GM23338 (cell line): ENCODE data around the gene UBTF. TPM values are rescaled to one million over a fixed set of nuclear protein-coding genes. Genes with fewer than 3 reads are reported as not detected.
A peak's percentile ranks its signal among the peaks of the same experiment; 100 is the strongest.

Experiments used
- ATAC-seq: fragments of 200-7000 bp; cut with Tn5 transposase; 3 replicates; pipeline ENCODE4 v1.9.1; 2020
- DNase-seq: peaks from one replicate; pipeline ENCODE4 v3.0.0-alpha.2; 2015; ENCODE audit warnings: low spot score
- H2AFZ ChIP-seq: fragments of 200-600 bp; sonication (generic); 2 replicates; pipeline ENCODE4 v1.8.0; 2016; ENCODE audit warnings: antibody characterized with exemption, mild to moderate bottlenecking, moderate library complexity
- H3F3A ChIP-seq: fragments of 200-600 bp; sonication (generic); replicated peaks from 2 replicates; pipeline ENCODE4 v1.8.0; 2017; ENCODE audit warnings: antibody characterized with exemption, mixed run types, low read depth
- H3K27ac ChIP-seq: fragments of 200-600 bp; sonication (generic); 2 replicates; pipeline ENCODE4 v1.6.1; 2016; ENCODE audit warnings: low read depth
- H3K27me3 ChIP-seq: fragments of 200-600 bp; sonication (generic); 2 replicates; pipeline ENCODE4 v1.8.0; 2016; ENCODE audit warnings: mild to moderate bottlenecking, mixed run types, moderate library complexity; ENCODE audit not compliant: insufficient read depth
- H3K36me3 ChIP-seq: fragments of 200-600 bp; sonication (generic); 2 replicates; pipeline ENCODE4 v1.8.0; 2016; ENCODE audit warnings: mild to moderate bottlenecking; ENCODE audit not compliant: insufficient read depth
- H3K4me1 ChIP-seq: fragments of 200-600 bp; sonication (generic); 2 replicates; pipeline ENCODE4 v1.8.0; 2016; ENCODE audit warnings: mild to moderate bottlenecking, moderate library complexity; ENCODE audit not compliant: insufficient read depth
- H3K4me2 ChIP-seq: fragments of 200-600 bp; sonication (generic); 2 replicates; pipeline ENCODE4 v1.7.1; 2017; ENCODE audit warnings: mixed run types
- H3K4me3 ChIP-seq: fragments of 200-600 bp; sonication (generic); 2 replicates; pipeline ENCODE4 v1.6.1; 2016; ENCODE audit warnings: mixed run types
- H3K79me2 ChIP-seq: fragments of 200-600 bp; sonication (generic); replicated peaks from 2 replicates; pipeline ENCODE4 v1.8.0; 2017; ENCODE audit warnings: mild to moderate bottlenecking; ENCODE audit not compliant: insufficient read depth
- H3K9me2 ChIP-seq: fragments of 200-600 bp; sonication (generic); 2 replicates; pipeline ENCODE4 v1.8.0; 2017; ENCODE audit not compliant: insufficient read depth
- H4K20me1 ChIP-seq: fragments of 200-600 bp; sonication (generic); replicated peaks from 2 replicates; pipeline ENCODE4 v1.8.0; 2017; ENCODE audit warnings: mild to moderate bottlenecking; ENCODE audit not compliant: insufficient read depth
- H3K27ac Mint-ChIP-seq: 2 replicates; pipeline ENCODE4 v1.8.0; 2020; ENCODE audit warnings: inconsistent platforms, mild to moderate bottlenecking, moderate library complexity, mixed read lengths
- H3K27me3 Mint-ChIP-seq: 3 replicates; pipeline ENCODE4 v1.8.0; 2022; ENCODE audit warnings: low read depth, mild to moderate bottlenecking, moderate library complexity, mixed read lengths, inconsistent platforms; ENCODE audit not compliant: insufficient read depth, poor library complexity
- H3K36me3 Mint-ChIP-seq: 3 replicates; pipeline ENCODE4 v1.8.0; 2021; ENCODE audit warnings: low read depth, mild to moderate bottlenecking, inconsistent platforms, moderate library complexity, mixed read lengths
- H3K4me1 Mint-ChIP-seq: 3 replicates; pipeline ENCODE4 v1.8.0; 2020; ENCODE audit warnings: mild to moderate bottlenecking, inconsistent platforms, mixed read lengths
- H3K4me3 Mint-ChIP-seq: 3 replicates; pipeline ENCODE4 v1.8.0; 2021; ENCODE audit warnings: moderate library complexity, mild to moderate bottlenecking, inconsistent platforms, mixed read lengths
- H3K9me3 Mint-ChIP-seq: 3 replicates; pipeline ENCODE4 v1.8.0; 2020; ENCODE audit warnings: moderate library complexity, mild to moderate bottlenecking, inconsistent platforms, mixed read lengths
- CTCF ChIP-seq, 2 experiments: fragments of 200-600 bp in 1 of 2; sonication (generic) in 1 of 2; conservative IDR thresholded peaks; 2 replicates each; pipeline versions ENCODE4 v1.5.1 to v1.6.1; 2016 to 2017; ENCODE audit warnings: antibody characterized with exemption in 2 of 2, low read depth in 2 of 2, mild to moderate bottlenecking in 2 of 2, moderate library complexity in 1 of 2
- NANOG ChIP-seq: IDR thresholded peaks from 2 replicates; pipeline ENCODE4 v1.6.1; 2016; ENCODE audit warnings: antibody characterized with exemption, borderline replicate concordance
- POLR2AphosphoS5 ChIP-seq: IDR thresholded peaks from 2 replicates; pipeline ENCODE4 v1.6.1; 2016; ENCODE audit warnings: antibody characterized with exemption, low read depth
- REST ChIP-seq: IDR thresholded peaks from one replicate; pipeline ENCODE4 v1.6.1; 2018; ENCODE audit warnings: antibody characterized with exemption; ENCODE audit not compliant: unreplicated experiment
- STAT1 ChIP-seq: IDR thresholded peaks from one replicate; pipeline ENCODE4 v1.6.1; 2016; ENCODE audit warnings: antibody characterized with exemption; ENCODE audit not compliant: unreplicated experiment
- ZNF114 ChIP-seq: fragments of 250-450 bp; sonication (Bioruptor Pico); IDR thresholded peaks from 2 replicates; pipeline ENCODE4 v1.5.0; 2020; ENCODE audit warnings: mild to moderate bottlenecking, moderate library complexity
- polyA plus RNA-seq: library from polyadenylated mRNA; unstranded; fragments of >200 nt; fragmentation: Nextera tagmentation; extraction: Ambion mirVana; gene quantifications from 2 replicates; pipeline ENCODE4 v1.2.1, GENCODE V29; 2016
- total RNA-seq: library from RNA; depleted of rRNA; stranded (reverse); fragments of >200 nt; shearing (Covaris generic); gene quantifications from 2 replicates; pipeline ENCODE4 v1.2.3, GENCODE V29; 2014
- TF ChIP-seq, protein P1 (sequence below): IDR thresholded peaks from 2 replicates; pipeline ENCODE4 v1.6.1; 2016; ENCODE audit warnings: antibody characterized with exemption

UBTF gene
- total and polyA plus RNA-seq, 2 experiments from 2014 or later = 29.9 to 62.2 TPM

GRCh38 chr17:44205962-44206824 lies 13.3 kb downstream of the UBTF start:
- no peaks in the 10 kb centered on the region for H3K79me2 ChIP-seq
- Mint-ChIP-seq H3K4me3 (no peak overlapping the region), H3K27ac (peak overlapping the region; percentile 6; the same call in 1 of the 2 replicates), H3K27me3 (peaks cover 21% of the 10 kb centered on the region), H3K9me3 (no peaks in the 10 kb centered on the region), H3K4me1 (peaks cover 37% of the 10 kb centered on the region), H3K36me3 (peaks cover 47% of the 10 kb centered on the region)
- TF ChIP-seq CTCF (conservative IDR thresholded peaks at IDR 0.05; ENCODE audit: low read depth in 2 of 2) = peak; percentile 37 to 49
- no peak for TF ChIP-seq ZNF114 (CRISPR knock-in tag)
- H4K20me1 ChIP-seq = peaks cover 15% of the 10 kb centered on the region
- no peak overlapping the region for H3K4me3 ChIP-seq
- H3K9me2 ChIP-seq = no peaks in the 10 kb centered on the region
- H2AFZ ChIP-seq = no peak overlapping the region
- H3K27me3 ChIP-seq = no peaks in the 10 kb centered on the region
- no peak overlapping the region; the same call in 1 of the 2 replicates for H3K4me2 ChIP-seq
- H3K4me1 ChIP-seq = peaks cover 20% of the 10 kb centered on the region
- peak overlapping the region; percentile 76; the same call in 1 of the 2 replicates for H3K27ac ChIP-seq
- no peak for ATAC-seq
- peaks cover 17% of the 10 kb centered on the region for H3K36me3 ChIP-seq
- DNase-seq = peak; percentile 49
- H3F3A ChIP-seq = peaks cover 27% of the 10 kb centered on the region

DNA sequence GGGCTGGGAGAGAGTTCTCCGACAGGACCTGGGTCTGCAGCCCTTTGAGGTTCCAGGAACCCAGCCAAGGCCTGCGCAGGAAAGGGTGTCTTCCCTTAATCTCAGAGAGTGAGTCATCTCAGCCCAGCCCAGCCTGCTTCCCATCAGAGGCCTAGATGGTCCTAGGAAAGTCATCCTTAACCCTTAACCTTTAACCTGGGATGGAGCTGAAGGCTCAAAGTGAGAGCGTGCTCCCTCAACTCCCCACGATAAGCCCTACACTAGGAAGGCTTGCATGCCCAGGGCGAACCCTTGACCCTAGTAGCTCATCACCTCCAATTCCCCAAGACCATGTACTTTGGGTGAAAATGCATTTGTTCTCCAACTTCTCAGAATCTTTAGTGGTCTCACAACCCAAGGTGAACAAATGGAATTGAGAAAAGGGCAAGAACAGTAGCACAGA lies 15.0 kb downstream of the UBTF start:
- Mint-ChIP-seq H3K27ac (no peak overlapping the region), H3K4me3 (no peak overlapping the region), H3K4me1 (peaks cover 35% of the 10 kb centered on the region), H3K27me3 (peaks cover 22% of the 10 kb centered on the region), H3K9me3 (no peaks in the 10 kb centered on the region), H3K36me3 (peaks cover 37% of the 10 kb centered on the region)
- Histone ChIP-seq H3F3A (peaks cover 25% of the 10 kb centered on the region), H2AFZ (no peak overlapping the region), H3K4me3 (no peak overlapping the region), H3K36me3 (peaks cover 12% of the 10 kb centered on the region), H4K20me1 (0 out of 2 replicates have a peak, but pooled peaks cover 9% of the 10 kb centered on the region), H3K9me2 (no peaks in the 10 kb centered on the region), H3K4me1 (peaks cover 22% of the 10 kb centered on the region), H3K4me2 (no peak overlapping the region), H3K27me3 (no peaks in the 10 kb centered on the region), H3K27ac (no peak overlapping the region), H3K79me2 (no peaks in the 10 kb centered on the region)
- DNase-seq (no peak), ATAC-seq (no peak)
- TF ChIP-seq REST (no peak), ZNF114 (CRISPR knock-in tag) (no peak), NANOG (no peak), STAT1 (no peak), CTCF (conservative IDR thresholded peaks at IDR 0.05; ENCODE audit: low read depth in 2 of 2) (no peak), POLR2AphosphoS5 (no peak)
- TF ChIP-seq, protein P1, sequence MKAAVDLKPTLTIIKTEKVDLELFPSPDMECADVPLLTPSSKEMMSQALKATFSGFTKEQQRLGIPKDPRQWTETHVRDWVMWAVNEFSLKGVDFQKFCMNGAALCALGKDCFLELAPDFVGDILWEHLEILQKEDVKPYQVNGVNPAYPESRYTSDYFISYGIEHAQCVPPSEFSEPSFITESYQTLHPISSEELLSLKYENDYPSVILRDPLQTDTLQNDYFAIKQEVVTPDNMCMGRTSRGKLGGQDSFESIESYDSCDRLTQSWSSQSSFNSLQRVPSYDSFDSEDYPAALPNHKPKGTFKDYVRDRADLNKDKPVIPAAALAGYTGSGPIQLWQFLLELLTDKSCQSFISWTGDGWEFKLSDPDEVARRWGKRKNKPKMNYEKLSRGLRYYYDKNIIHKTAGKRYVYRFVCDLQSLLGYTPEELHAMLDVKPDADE = no peak
